GM08714 (cell line): Measurements from ENCODE around the gene CACNA2D3.

Experiments used
- H3K4me3 ChIP-seq: fragments of 200-500 bp; sonication (Bioruptor generic); 2 replicates; pipeline ENCODE4 v1.5.1; 2014; ENCODE audit warnings: mild to moderate bottlenecking, low read length, inconsistent platforms
- ZNF274 ChIP-seq: IDR thresholded peaks from 2 replicates; pipeline ENCODE4 v1.6.1; 2012; ENCODE audit warnings: mild to moderate bottlenecking, low read depth, low read length

CACNA2D3 gene

DNA sequence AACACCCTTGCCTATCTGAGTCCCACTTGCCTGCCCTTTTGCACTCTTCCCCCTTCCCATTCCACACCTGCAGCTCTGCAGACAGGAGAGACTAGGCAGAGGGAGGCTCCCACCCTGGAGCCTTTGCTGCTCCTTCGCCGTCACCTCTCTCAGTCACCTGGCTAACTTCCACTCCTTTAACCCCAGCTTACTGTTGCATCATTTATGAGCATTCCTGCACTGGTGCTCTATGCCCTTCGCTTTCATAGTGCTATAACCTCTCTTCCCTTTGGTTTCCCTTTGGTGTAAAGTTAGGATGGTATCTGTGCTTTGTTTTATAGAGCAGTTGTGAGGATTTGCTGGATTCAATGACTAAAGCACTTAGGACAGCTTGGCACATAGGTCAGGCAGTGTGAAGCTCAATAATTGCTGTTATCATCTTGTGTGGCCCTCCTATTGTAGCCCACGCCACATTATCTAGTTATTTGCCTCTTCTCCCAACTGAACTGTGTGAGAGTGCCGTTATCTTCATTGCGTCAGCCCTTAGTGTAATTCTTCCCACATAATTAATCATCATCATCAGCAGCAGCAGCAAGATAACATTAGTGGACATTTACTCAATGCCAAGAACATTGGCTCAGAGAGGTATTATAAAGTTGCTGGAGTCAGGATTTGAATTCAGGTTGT lies 253.9 kb downstream of the CACNA2D3 start:
- TF ChIP-seq ZNF274, result no peak
- H3K4me3 ChIP-seq, result no peak overlapping the region

DNA sequence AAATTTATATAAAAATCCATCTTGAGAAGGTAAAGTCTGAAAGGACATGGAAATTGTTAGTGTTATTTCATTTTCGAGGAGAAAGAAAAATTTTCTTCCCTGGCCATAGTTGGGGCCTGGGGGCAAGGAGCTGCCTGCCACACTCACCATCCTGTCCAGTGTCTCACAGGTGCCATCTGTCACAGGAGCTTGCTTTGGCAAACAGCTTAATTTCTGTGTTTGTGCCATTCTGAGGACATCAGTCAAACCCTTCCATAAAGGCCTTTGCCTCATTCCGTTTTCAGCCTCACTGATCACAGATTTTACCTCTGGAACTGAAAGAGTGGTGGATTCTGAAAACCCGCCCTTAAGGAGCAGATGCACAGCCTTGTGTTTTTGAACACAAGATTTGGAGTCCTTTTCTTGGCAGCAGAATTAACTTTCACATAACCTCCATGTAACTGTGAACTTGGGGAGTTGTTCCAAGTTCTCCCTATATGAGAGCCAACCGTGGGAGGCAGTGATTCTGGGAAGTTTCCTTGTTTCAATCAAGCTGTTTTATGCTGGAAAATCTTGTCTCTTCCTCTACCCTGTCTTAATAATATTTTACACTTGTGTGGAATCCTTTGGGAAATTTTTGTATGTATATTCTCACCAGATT lies 254.7 kb downstream of the CACNA2D3 start:
- no peak for TF ChIP-seq ZNF274
- H3K4me3 ChIP-seq, result no peak overlapping the region

GRCh38 chr3:54378184-54378583 lies 255.8 kb downstream of the CACNA2D3 start:
- no peak overlapping the region for H3K4me3 ChIP-seq
- no peak for TF ChIP-seq ZNF274

DNA sequence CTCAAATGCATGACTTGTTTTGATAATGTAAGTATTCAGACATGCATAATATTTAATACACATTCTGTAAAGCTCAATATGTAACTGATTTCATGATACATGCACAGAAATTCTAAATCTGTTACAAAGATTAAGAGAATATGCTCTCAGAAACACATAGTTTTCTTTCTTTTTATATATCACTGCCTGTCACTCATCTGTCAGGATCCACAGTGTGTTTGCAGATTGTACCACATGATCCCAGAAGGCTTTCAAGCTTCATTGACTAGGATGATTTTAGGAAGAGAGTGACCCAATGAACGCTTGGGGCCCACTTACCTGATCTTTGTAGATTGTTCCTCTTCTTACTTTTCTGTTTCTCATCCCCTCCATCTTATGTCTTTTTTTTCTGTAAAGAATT lies 261.9 kb downstream of the CACNA2D3 start:
- no peak overlapping the region for H3K4me3 ChIP-seq
- TF ChIP-seq ZNF274, result no peak

DNA sequence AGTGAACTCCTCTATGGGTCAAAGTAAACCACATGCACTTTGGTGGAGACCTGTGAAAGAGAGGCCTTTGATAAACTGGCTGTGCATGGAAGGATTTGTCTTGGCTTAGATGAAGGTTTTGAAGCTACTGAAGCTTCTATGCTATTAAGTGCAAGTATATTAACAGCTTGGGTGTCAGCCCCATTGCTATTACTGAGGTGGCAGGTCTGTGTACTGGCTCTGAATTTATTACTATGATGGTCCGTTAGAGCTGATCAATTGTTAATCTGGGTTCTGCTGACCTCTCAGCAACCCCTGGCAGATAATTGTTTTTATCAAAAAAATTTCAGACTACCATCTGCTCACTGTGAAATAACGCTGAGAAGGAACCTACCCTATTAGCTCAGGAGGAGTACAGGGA lies 268.2 kb downstream of the CACNA2D3 start:
- TF ChIP-seq ZNF274, result no peak
- H3K4me3 ChIP-seq, result no peak overlapping the region

DNA sequence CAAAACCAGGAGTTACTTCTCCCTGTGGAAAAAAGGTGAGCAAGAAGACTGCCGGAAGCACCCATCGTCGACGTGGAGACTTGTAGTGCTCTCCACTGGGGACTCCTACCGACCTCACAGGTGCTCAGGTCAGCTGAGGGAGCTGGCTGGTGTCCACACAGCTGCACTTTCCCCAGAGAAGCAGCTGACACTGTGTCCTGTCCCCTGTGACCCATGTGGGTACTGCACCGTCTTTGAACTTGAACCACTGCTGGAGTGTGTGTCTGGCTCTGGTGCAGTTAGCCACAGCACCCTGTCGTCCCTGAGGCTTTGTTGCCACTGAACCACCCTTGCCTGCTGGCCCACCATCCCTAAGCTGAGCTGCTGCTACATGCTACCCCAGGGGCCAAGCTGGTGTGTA lies 270.8 kb downstream of the CACNA2D3 start:
- no peak overlapping the region for H3K4me3 ChIP-seq
- TF ChIP-seq ZNF274, result no peak

DNA sequence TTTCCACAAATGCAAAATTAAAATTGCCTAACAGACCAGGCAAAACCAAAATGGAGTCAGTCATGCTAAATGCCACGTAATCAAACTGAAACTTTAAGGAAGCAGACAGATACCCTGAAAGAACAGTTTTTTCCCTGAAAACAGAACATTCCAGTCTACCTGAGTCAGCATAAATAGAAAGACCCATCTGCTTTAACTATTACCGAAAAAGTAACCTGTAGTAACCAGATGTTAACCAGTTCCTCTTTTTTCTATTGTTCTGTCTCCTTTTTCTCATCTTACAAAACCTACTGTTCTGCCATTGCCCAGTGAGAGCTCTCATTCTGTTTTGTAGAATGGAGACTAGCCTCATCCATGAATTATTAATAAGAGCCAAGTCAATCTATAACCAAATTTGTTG lies 286.0 kb downstream of the CACNA2D3 start:
- H3K4me3 ChIP-seq, result no peak overlapping the region
- no peak for TF ChIP-seq ZNF274

DNA sequence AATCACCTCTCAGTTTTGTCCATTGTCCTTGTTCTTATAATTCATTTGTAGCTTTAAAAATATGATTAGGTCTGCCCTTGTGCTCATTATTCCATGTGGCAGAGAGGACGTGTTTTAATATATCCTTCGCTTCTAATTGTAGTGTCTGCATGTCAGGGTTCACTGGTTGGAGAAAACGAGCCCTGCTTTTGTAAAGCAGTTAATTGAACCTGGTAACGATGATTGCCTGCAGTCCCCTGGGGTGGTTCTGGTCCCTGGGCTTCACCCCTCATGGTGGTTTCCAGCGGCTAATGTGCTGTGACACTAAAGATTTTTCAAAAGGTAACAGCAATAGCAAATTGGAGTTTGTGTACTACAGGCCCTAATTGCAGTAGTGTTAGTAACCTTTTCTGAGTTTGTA lies 299.6 kb downstream of the CACNA2D3 start:
- H3K4me3 ChIP-seq, result no peak overlapping the region
- no peak for TF ChIP-seq ZNF274

DNA sequence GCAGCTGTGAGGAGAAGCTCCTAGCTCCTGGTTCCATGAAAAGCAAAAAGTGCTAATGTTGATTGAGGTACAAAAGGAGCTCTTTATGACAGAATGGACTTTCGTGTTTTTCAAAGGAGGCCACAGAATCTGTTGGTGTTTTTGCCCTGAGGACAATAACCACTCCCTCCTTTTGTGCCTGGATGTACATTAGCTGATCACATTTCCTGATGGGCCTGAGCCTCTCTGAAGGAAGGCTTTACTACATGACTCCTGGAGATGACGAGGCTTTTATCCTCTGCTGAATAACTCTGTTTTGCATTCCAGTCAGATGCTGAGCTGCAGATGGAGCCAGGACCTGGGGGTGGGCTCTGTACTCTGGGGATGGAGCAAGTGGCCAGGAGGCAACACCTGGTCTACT lies 301.9 kb downstream of the CACNA2D3 start:
- no peak overlapping the region for H3K4me3 ChIP-seq
- TF ChIP-seq ZNF274, result no peak

- no peak overlapping the region for H3K4me3 ChIP-seq
- no peak for TF ChIP-seq ZNF274
Observed at GRCh38 chr3:54426381-54426780, 304.0 kb downstream of the CACNA2D3 start.

DNA sequence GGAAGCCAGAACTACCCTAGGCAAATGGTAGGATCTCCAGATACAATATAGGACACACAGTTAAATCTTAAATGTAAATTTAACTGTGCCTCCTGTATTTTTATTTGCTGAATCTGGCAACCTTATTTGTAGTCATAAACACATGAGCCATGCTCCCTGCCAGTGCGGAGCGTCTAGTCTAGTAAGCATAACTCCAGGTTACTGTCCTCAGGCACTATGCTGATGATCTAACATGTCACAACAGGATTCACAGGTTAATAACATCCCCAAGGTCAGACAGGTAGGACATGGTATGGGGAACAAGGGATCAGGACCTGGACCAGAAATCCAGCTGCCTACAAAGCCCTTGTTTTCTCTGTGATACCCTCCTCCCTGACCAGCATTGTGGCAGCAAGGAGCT lies 305.1 kb downstream of the CACNA2D3 start:
- no peak for TF ChIP-seq ZNF274
- no peak overlapping the region for H3K4me3 ChIP-seq

DNA sequence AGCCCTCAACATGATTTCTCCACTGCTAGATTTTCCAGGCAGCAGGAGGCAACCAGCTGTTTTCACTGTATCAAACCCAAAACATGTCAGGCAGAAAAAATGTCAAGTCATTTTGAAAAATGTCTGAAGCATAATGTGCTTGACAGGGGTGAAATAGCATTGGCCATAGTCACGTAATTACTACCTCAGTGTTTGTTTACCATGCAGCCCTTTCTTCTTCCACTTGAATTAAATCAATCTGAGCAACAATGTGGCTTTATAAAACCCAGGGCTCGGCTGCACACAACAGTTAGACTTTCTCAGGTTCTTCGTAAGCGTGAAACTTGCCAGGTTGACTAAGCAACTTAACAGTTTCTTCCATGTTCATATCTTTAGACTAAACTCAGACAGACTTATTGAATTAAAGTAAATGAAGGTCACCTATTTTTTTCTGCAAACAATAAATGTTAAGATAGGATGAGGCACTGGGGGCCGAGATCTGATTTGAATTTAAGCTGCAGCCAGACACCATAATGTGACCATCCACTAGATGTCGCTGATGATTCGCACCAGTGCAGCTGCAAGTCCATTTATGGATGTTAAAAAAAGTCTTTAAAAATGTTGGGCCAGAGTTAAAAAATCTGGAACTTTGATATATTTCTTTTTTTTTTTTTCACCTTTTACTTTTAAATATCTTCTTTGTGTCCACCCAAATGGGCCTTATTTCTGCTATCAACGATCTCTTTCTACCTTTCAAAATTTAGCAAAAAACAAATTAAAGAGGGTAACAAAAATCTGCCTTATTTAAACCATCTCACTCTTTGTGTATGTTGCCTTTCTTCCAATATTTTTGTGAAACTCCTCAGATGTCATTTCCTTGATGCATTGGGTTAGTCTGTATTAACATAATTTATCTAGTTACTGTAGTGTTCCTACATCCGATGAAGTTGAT lies 305.9 kb downstream of the CACNA2D3 start:
- TF ChIP-seq ZNF274, result no peak
- H3K4me3 ChIP-seq, result no peak overlapping the region

GRCh38 chr3:54432975-54433374 lies 310.6 kb downstream of the CACNA2D3 start:
- H3K4me3 ChIP-seq, result no peak overlapping the region
- TF ChIP-seq ZNF274, result no peak

DNA sequence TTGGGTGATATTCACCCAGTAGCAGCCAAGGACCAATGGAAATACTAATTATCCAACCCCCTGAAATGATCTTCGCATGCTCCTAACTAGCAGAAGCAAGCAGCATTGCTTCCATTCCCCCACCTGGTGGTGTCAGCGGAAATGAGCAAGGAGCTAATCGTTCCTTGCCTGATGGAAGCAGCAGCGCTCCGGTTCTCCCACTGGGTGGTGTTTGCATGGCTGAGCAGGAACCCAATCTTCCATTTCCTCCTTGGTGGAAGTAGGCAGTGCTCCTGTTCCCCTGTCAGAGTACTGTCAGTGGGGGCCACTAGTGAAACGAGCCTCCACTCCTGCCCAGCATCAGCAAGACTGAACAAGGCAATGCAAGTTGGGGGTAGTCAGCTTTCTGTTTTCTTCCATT lies 311.5 kb downstream of the CACNA2D3 start:
- H3K4me3 ChIP-seq, result no peak overlapping the region
- TF ChIP-seq ZNF274, result no peak

GRCh38 chr3:54434756-54435155 lies 312.4 kb downstream of the CACNA2D3 start:
- no peak overlapping the region for H3K4me3 ChIP-seq
- no peak for TF ChIP-seq ZNF274
